MCF 10A (cell line): ENCODE data around the gene VPS11. TPM values are rescaled to one million over a fixed set of nuclear protein-coding genes. Genes with fewer than 3 reads are reported as not detected.

Experiments used
- BruUV-seq: library from RNA; stranded (reverse); fragments of 400-500 nt; replicated peaks from 2 replicates; lab custom pipeline; 2021; lab: Mats Ljungman, UMichigan
- CTCF ChIA-PET: fragments of 300-600 bp; sonication (Branson Sonifier 250); formaldehyde crosslinking; extraction: SDS; loops from one replicate; lab custom pipeline; 2021; ENCODE audit warnings: antibody characterized with exemption, inconsistent platforms; lab: Yijun Ruan, JAX
- POLR2A ChIA-PET: fragments of 300-600, 350-650 bp; sonication (Branson Sonifier 250); formaldehyde crosslinking; extraction: SDS; loops from one replicate; lab custom pipeline; 2020; ENCODE audit warnings: antibody characterized with exemption, inconsistent platforms; lab: Yijun Ruan, JAX
- DNase-seq: peaks from one replicate; pipeline ENCODE4 v3.0.0-alpha.2; 2018; ENCODE audit not compliant: unreplicated experiment
- H3K27ac Mint-ChIP-seq: one replicate; pipeline ENCODE4 v1.8.0; 2022; ENCODE audit warnings: mild to moderate bottlenecking, low read depth, mixed read lengths; ENCODE audit not compliant: unreplicated experiment
- H3K27me3 Mint-ChIP-seq: one replicate; pipeline ENCODE4 v1.8.0; 2022; ENCODE audit warnings: mixed read lengths; ENCODE audit not compliant: insufficient read depth, unreplicated experiment
- H3K36me3 Mint-ChIP-seq: one replicate; pipeline ENCODE4 v1.8.0; 2022; ENCODE audit warnings: mild to moderate bottlenecking, moderate library complexity, mixed read lengths; ENCODE audit not compliant: insufficient read depth, unreplicated experiment
- H3K4me1 Mint-ChIP-seq: one replicate; pipeline ENCODE4 v1.8.0; 2022; ENCODE audit warnings: mixed read lengths; ENCODE audit not compliant: insufficient read depth, unreplicated experiment
- H3K4me3 Mint-ChIP-seq: one replicate; pipeline ENCODE4 v1.8.0; 2022; ENCODE audit warnings: mild to moderate bottlenecking, moderate library complexity, mixed read lengths; ENCODE audit not compliant: unreplicated experiment
- H3K9me3 Mint-ChIP-seq: one replicate; pipeline ENCODE4 v1.8.0; 2022; ENCODE audit warnings: mixed read lengths; ENCODE audit not compliant: unreplicated experiment
- CTCF ChIP-seq: fragments of 200-600 bp; IDR thresholded peaks from one replicate; pipeline ENCODE4 v1.8.0; 2022; ENCODE audit warnings: antibody characterized with exemption, mild to moderate bottlenecking; ENCODE audit not compliant: unreplicated experiment
- intact Hi-C: fragments of 100-400 bp; cut with micrococcal nuclease; formaldehyde crosslinking; loops from 2 replicates; pipeline ENCODE4 v1.14.1; 2022
- microRNA-seq: library from miRNA; unstranded; fragments of <30 nt; microRNA quantifications from one replicate; pipeline ENCODE4 v1.2.0, GENCODE V29; 2022
- total RNA-seq: library from RNA; stranded (reverse); gene quantifications from 2 replicates; pipeline ENCODE4 v1.2.3, GENCODE V29; 2022

The VPS11 gene
- total RNA-seq, 1 experiment from 2014 or later: 16.2 TPM

- peaks cover 24% of the 10 kb centered on the region for H3K4me1 Mint-ChIP-seq
- TF ChIP-seq CTCF: no peak
- ChIA-PET CTCF (interaction anchor here (0.7 to 1.9 kb wide), 3 partner anchors 43 to 210 kb away, joined by 3 to 10 read pairs (median 4); no protein-coding TSS in a partner anchor), POLR2A (interaction anchor here (0.7 to 2.0 kb wide), 5 partner anchors 9 to 58 kb away, joined by 3 to 8 read pairs (median 4); partner anchors contain the start of genes DPAGT1 and VPS11)
- peaks cover 65% of the 10 kb centered on the region for H3K36me3 Mint-ChIP-seq
- H3K4me3 Mint-ChIP-seq: no peak overlapping the region
- H3K27ac Mint-ChIP-seq: no peak overlapping the region
- DNase-seq: no peak
- H3K27me3 Mint-ChIP-seq: no peaks in the 10 kb centered on the region
- no TSS peak for BruUV-seq
- H3K9me3 Mint-ChIP-seq: no peaks in the 10 kb centered on the region
- intact Hi-C loops: no loop called here
Observed at GRCh38 chr11:119125821-119126220, 58.2 kb downstream of the VPS11 start.

DNA sequence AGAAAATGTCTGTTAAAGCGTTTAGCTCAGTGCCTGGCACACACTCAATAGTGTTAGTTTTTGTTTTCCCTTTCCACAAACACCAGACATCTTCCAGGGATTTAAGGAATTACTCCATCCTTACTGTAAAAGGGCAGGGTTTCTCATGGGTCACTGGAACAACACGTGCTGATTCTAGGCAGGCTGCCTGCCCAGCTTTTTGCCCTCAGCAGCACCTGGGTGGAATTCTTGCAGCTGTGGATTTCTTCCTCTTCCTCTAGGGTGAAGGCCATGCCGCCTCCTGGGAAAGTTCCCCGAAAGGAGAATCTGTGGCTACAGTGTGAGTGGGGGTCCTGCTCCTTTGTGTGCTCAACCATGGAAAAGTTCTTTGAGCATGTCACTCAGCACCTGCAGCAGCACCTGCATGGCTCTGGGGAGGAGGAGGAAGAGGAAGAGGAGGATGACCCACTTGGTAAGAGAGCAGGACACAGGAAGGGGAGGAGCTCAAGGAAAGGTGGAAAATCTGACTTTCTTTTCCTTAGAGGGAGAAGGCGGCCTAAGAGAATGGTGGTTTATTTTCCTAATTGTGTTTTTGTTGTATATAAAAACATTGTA, 59.2 kb downstream of the VPS11 start:
- BruUV-seq: no TSS peak
- Mint-ChIP-seq H3K36me3 (peaks cover 73% of the 10 kb centered on the region), H3K27me3 (no peaks in the 10 kb centered on the region), H3K4me3 (no peak overlapping the region), H3K27ac (no peak overlapping the region), H3K4me1 (peaks cover 22% of the 10 kb centered on the region), H3K9me3 (no peaks in the 10 kb centered on the region)
- no peak for DNase-seq
- intact Hi-C loops: no loop called here
- ChIA-PET POLR2A (interaction anchor here (0.6 to 2.0 kb wide), 8 partner anchors 8 to 96 kb away, joined by 3 to 8 read pairs (median 3); partner anchors contain the start of genes DPAGT1, SLC37A4 and VPS11), CTCF (interaction anchor here (0.8 to 1.9 kb wide), 4 partner anchors 19 to 197 kb away, joined by 3 to 10 read pairs (median 4); no protein-coding TSS in a partner anchor)
- no peak for TF ChIP-seq CTCF

GRCh38 chr11:119130662-119131061, 63.0 kb downstream of the VPS11 start:
- intact Hi-C loops: no loop called here
- ChIA-PET POLR2A (no interaction called here), CTCF (interaction anchor here (0.5 kb wide), 1 partner anchor 14 kb away, joined by 3 read pairs; no protein-coding TSS in a partner anchor)
- Mint-ChIP-seq H3K27me3 (no peaks in the 10 kb centered on the region), H3K4me1 (peaks cover 7% of the 10 kb centered on the region), H3K4me3 (no peak overlapping the region), H3K9me3 (no peaks in the 10 kb centered on the region), H3K36me3 (peaks cover 79% of the 10 kb centered on the region), H3K27ac (no peak overlapping the region)
- BruUV-seq: no TSS peak
- no peak for TF ChIP-seq CTCF
- DNase-seq: no peak

Small RNA genes lying within 50 kb of the gene (microRNA-seq; reads per million reads assigned to microRNA genes)
- not detected for gene MIR3656

Other genes starting within 250 kb of the VPS11 start
- not detected in 2 replicates for gene CXCR5, start 183.9 kb upstream of the VPS11 start, total RNA-seq
- gene BCL9L, start 141.9 kb upstream of the VPS11 start, total RNA-seq: 91.6 and 121 TPM in 2 replicates
- gene UPK2, start 111.5 kb upstream of the VPS11 start, total RNA-seq: not detected in 2 replicates
- not detected in 2 replicates for gene FOXR1, start 96.1 kb upstream of the VPS11 start, total RNA-seq
- gene CENATAC, start 69.7 kb upstream of the VPS11 start, total RNA-seq: 48.0 and 49.0 TPM in 2 replicates
- gene RPS25, start 49.5 kb upstream of the VPS11 start, total RNA-seq: 1,252 and 1,255 TPM in 2 replicates
- 78.6 and 96.5 TPM in 2 replicates for gene TRAPPC4, start 49.1 kb upstream of the VPS11 start, total RNA-seq
- 6.8 and 10.0 TPM in 2 replicates for gene SLC37A4, start 36.9 kb upstream of the VPS11 start, total RNA-seq
- 398 and 664 TPM in 2 replicates for gene HYOU1, start 10.6 kb upstream of the VPS11 start, total RNA-seq
- gene HMBS, start 17.1 kb downstream of the VPS11 start, total RNA-seq: 38.4 and 51.3 TPM in 2 replicates
- 55.6 and 58.8 TPM in 2 replicates for gene DPAGT1, start 34.0 kb downstream of the VPS11 start, total RNA-seq
- 13.5 and 15.4 TPM in 2 replicates for gene C2CD2L, start 39.5 kb downstream of the VPS11 start, total RNA-seq
- gene HINFP, start 53.8 kb downstream of the VPS11 start, total RNA-seq: 23.4 and 26.2 TPM in 2 replicates
- gene ABCG4, start 81.2 kb downstream of the VPS11 start, total RNA-seq: not detected in 2 replicates
- 16.7 and 18.9 TPM in 2 replicates for gene NLRX1, start 100.9 kb downstream of the VPS11 start, total RNA-seq
- 0.20 TPM in 1 of 2 replicates, not detected in the other for gene NHERF4, start 117.7 kb downstream of the VPS11 start, total RNA-seq
- 35.5 and 45.7 TPM in 2 replicates for gene CBL, start 138.5 kb downstream of the VPS11 start, total RNA-seq
- 3.5 TPM in 2 replicates for gene MCAM, start 249.3 kb downstream of the VPS11 start, total RNA-seq